Activated CD4-positive, alpha-beta memory T cell treated with anti-CD3 and anti-CD28 coated beads for 36 hours (primary cell): ENCODE results near the gene LHFPL2. TPM values are rescaled to one million over a fixed set of nuclear protein-coding genes. Genes with fewer than 3 reads are reported as not detected.
"Not testable (repeated sequence)": the region's sequence is repeated elsewhere in the genome, so short reads cannot be mapped to it uniquely, and the experiment has no call there.

Experiments
- CTCF ChIA-PET: fragments of 350-600 bp; sonication (Branson Sonifier 250); formaldehyde crosslinking; loops from one replicate; lab custom pipeline; 2021; ENCODE audit warnings: antibody characterized with exemption, inconsistent platforms; lab: Charles Lee
- POLR2A ChIA-PET: fragments of 350-600 bp; sonication (Branson Sonifier 250); formaldehyde crosslinking; loops from one replicate; lab custom pipeline; 2021; ENCODE audit warnings: antibody characterized with exemption; lab: Charles Lee
- DNase-seq: peaks from one replicate; pipeline ENCODE4 v3.0.0-alpha.2; 2020
- H3K27ac Mint-ChIP-seq: one replicate; pipeline ENCODE4 v1.8.0; 2021; ENCODE audit warnings: mixed read lengths
- H3K27me3 Mint-ChIP-seq: one replicate; pipeline ENCODE4 v1.8.0; 2021; ENCODE audit warnings: mixed read lengths
- H3K36me3 Mint-ChIP-seq: one replicate; pipeline ENCODE4 v1.8.0; 2021; ENCODE audit warnings: mixed read lengths
- H3K4me1 Mint-ChIP-seq: one replicate; pipeline ENCODE4 v1.8.0; 2021; ENCODE audit warnings: low read depth, mixed read lengths
- H3K4me3 Mint-ChIP-seq: one replicate; pipeline ENCODE4 v1.8.0; 2021; ENCODE audit warnings: mild to moderate bottlenecking, mixed read lengths
- H3K9me3 Mint-ChIP-seq: one replicate; pipeline ENCODE4 v1.8.0; 2021; ENCODE audit warnings: mixed read lengths
- intact Hi-C: fragments of 100-400 bp; cut with micrococcal nuclease; formaldehyde crosslinking; loops from one replicate; pipeline ENCODE4 v1.15.1; 2023
- total RNA-seq, 2 experiments: library from RNA; stranded (reverse); gene quantifications; one replicate each; pipeline ENCODE4 v1.2.3, GENCODE V29; 2021

The LHFPL2 gene
- total RNA-seq, result under 1 TPM; 0.05 to 0.19 TPM

GRCh38 chr5:78648359-78649210, at the start of gene LHFPL2:
Gene LHFPL2, minus strand, starts transcription at chr5:78648772. Its CDS starts 138,559 bp downstream, at chr5:78510213.
- intact Hi-C loops, result no loop called here
- Mint-ChIP-seq H3K27me3 (peaks cover 45% of the 10 kb centered on the region), H3K4me3 (peak within 1 kb of the TSS; percentile 61), H3K9me3 (no peaks in the 10 kb centered on the region), H3K4me1 (peaks cover 8% of the 10 kb centered on the region), H3K27ac (no peak within 1 kb of the TSS), H3K36me3 (no peaks in the 10 kb centered on the region)
- CTCF ChIA-PET, result no interaction called here
- peak; percentile 34 for DNase-seq
- POLR2A ChIA-PET, result no interaction called here

GRCh38 chr5:78696637-78697036, 48.1 kb upstream of the LHFPL2 start:
- intact Hi-C loops, result no loop called here
- no peak for DNase-seq
- H3K4me1 Mint-ChIP-seq, result no peaks in the 10 kb centered on the region
- ChIA-PET POLR2A (no interaction called here), CTCF (no interaction called here)
- no peaks in the 10 kb centered on the region for H3K36me3 Mint-ChIP-seq
- H3K9me3 Mint-ChIP-seq, result no peaks in the 10 kb centered on the region
- H3K27me3 Mint-ChIP-seq, result no peaks in the 10 kb centered on the region
- no peak overlapping the region for H3K4me3 Mint-ChIP-seq
- no peak overlapping the region for H3K27ac Mint-ChIP-seq

- H3K36me3 Mint-ChIP-seq, H3K9me3 Mint-ChIP-seq, H3K4me3 Mint-ChIP-seq, H3K4me1 Mint-ChIP-seq, intact Hi-C loops, H3K27ac Mint-ChIP-seq, POLR2A ChIA-PET, CTCF ChIA-PET, DNase-seq, H3K27me3 Mint-ChIP-seq: not testable (repeated sequence)
Measured at GRCh38 chr5:78696052-78696451, 47.5 kb upstream of the LHFPL2 start.

- no peaks in the 10 kb centered on the region for H3K4me1 Mint-ChIP-seq
- peaks cover 2% of the 10 kb centered on the region for H3K27me3 Mint-ChIP-seq
- CTCF ChIA-PET, result no interaction called here
- no peaks in the 10 kb centered on the region for H3K9me3 Mint-ChIP-seq
- no peak for DNase-seq
- no peak overlapping the region for H3K4me3 Mint-ChIP-seq
- no peak overlapping the region for H3K27ac Mint-ChIP-seq
- no peaks in the 10 kb centered on the region for H3K36me3 Mint-ChIP-seq
- intact Hi-C loops, result no loop called here
- POLR2A ChIA-PET, result no interaction called here
Measured at GRCh38 chr5:78693339-78693738, 44.8 kb upstream of the LHFPL2 start.

- DNase-seq, result no peak
- CTCF ChIA-PET, result no interaction called here
- peaks cover 3% of the 10 kb centered on the region for H3K27me3 Mint-ChIP-seq
- no peak overlapping the region for H3K27ac Mint-ChIP-seq
- no peaks in the 10 kb centered on the region for H3K4me1 Mint-ChIP-seq
- POLR2A ChIA-PET, result no interaction called here
- peaks cover 5% of the 10 kb centered on the region for H3K9me3 Mint-ChIP-seq
- intact Hi-C loops, result no loop called here
- peaks cover 2% of the 10 kb centered on the region for H3K36me3 Mint-ChIP-seq
- H3K4me3 Mint-ChIP-seq, result no peak overlapping the region
Measured at GRCh38 chr5:78691084-78691960, 42.8 kb upstream of the LHFPL2 start.

GRCh38 chr5:78690253-78690972, 41.8 kb upstream of the LHFPL2 start:
- Mint-ChIP-seq H3K4me1 (no peaks in the 10 kb centered on the region), H3K27ac (no peak overlapping the region), H3K4me3 (no peak overlapping the region), H3K36me3 (peaks cover 2% of the 10 kb centered on the region), H3K27me3 (peaks cover 3% of the 10 kb centered on the region), H3K9me3 (peaks cover 5% of the 10 kb centered on the region)
- intact Hi-C loops, result no loop called here
- DNase-seq, result no peak
- ChIA-PET POLR2A (no interaction called here), CTCF (no interaction called here)

GRCh38 chr5:78689540-78690252, 41.1 kb upstream of the LHFPL2 start:
- Mint-ChIP-seq H3K27me3 (peaks cover 3% of the 10 kb centered on the region), H3K9me3 (peaks cover 5% of the 10 kb centered on the region), H3K4me3 (no peak overlapping the region), H3K27ac (no peak overlapping the region), H3K36me3 (peaks cover 2% of the 10 kb centered on the region), H3K4me1 (no peaks in the 10 kb centered on the region)
- intact Hi-C loops, result no loop called here
- ChIA-PET POLR2A (no interaction called here), CTCF (no interaction called here)
- no peak for DNase-seq

- DNase-seq, H3K9me3 Mint-ChIP-seq, intact Hi-C loops, H3K27ac Mint-ChIP-seq, H3K4me3 Mint-ChIP-seq, CTCF ChIA-PET, H3K27me3 Mint-ChIP-seq, H3K4me1 Mint-ChIP-seq, H3K36me3 Mint-ChIP-seq, POLR2A ChIA-PET: not testable (repeated sequence)
Measured at GRCh38 chr5:78687514-78687913, 38.9 kb upstream of the LHFPL2 start.

- H3K27me3 Mint-ChIP-seq, POLR2A ChIA-PET, H3K36me3 Mint-ChIP-seq, H3K4me3 Mint-ChIP-seq, H3K4me1 Mint-ChIP-seq, CTCF ChIA-PET, intact Hi-C loops, DNase-seq, H3K27ac Mint-ChIP-seq, H3K9me3 Mint-ChIP-seq: not testable (repeated sequence)
Measured at GRCh38 chr5:78683905-78684304, 35.3 kb upstream of the LHFPL2 start.

- Mint-ChIP-seq H3K4me3 (no peak overlapping the region), H3K4me1 (no peaks in the 10 kb centered on the region), H3K27me3 (peaks cover 13% of the 10 kb centered on the region), H3K9me3 (no peaks in the 10 kb centered on the region), H3K36me3 (no peaks in the 10 kb centered on the region), H3K27ac (no peak overlapping the region)
- ChIA-PET CTCF (no interaction called here), POLR2A (no interaction called here)
- no peak for DNase-seq
- intact Hi-C loops, result no loop called here
Measured at GRCh38 chr5:78679905-78680304, 31.3 kb upstream of the LHFPL2 start.

GRCh38 chr5:78677777-78678668, 29.5 kb upstream of the LHFPL2 start:
- Mint-ChIP-seq H3K36me3 (no peaks in the 10 kb centered on the region), H3K4me1 (no peaks in the 10 kb centered on the region), H3K27me3 (peaks cover 10% of the 10 kb centered on the region), H3K9me3 (no peaks in the 10 kb centered on the region), H3K27ac (no peak overlapping the region), H3K4me3 (no peak overlapping the region)
- no peak for DNase-seq
- ChIA-PET POLR2A (no interaction called here), CTCF (no interaction called here)
- intact Hi-C loops, result no loop called here
